Keratinocyte (primary cell): Measurements from ENCODE around the gene PRKCA. TPM values are rescaled to one million over a fixed set of nuclear protein-coding genes. Genes with fewer than 3 reads are reported as not detected.

Source experiments
- DNase-seq: peaks from one replicate; pipeline ENCODE4 v3.0.0-alpha.2; 2011; ENCODE audit warnings: low read depth, missing footprints, low spot score
- FAIRE-seq: peaks from 2 replicates; lab custom pipeline; 2011; peaks lifted over from hg19 to GRCh38; lab: Jason Lieb, UNC
- H2AFZ ChIP-seq: 2 replicates; pipeline ENCODE4 v1.6.0; 2012; ENCODE audit warnings: low read length, control low read depth, inconsistent platforms; ENCODE audit not compliant: control insufficient read depth
- H3K27ac ChIP-seq: 2 replicates; pipeline ENCODE4 v1.5.1; 2011; ENCODE audit warnings: low read length; ENCODE audit not compliant: control insufficient read depth, insufficient read depth
- H3K27me3 ChIP-seq: 3 replicates; pipeline ENCODE4 v1.6.0; 2011; ENCODE audit warnings: low read length; ENCODE audit not compliant: control insufficient read depth, insufficient read depth; ENCODE audit errors: extremely low read depth
- H3K36me3 ChIP-seq, 2 experiments: 2 replicates in 1 of 2; 3 replicates in 1 of 2; pipeline ENCODE4 v1.5.1; 2011; ENCODE audit warnings: low read length in 2 of 2, mild to moderate bottlenecking in 1 of 2; ENCODE audit not compliant: control insufficient read depth in 2 of 2, insufficient read depth in 2 of 2; ENCODE audit errors: extremely low read depth in 1 of 2
- H3K4me1 ChIP-seq: 3 replicates; pipeline ENCODE4 v1.5.1; 2011; ENCODE audit warnings: low read length; ENCODE audit not compliant: control insufficient read depth, insufficient read depth; ENCODE audit errors: extremely low read depth
- H3K4me2 ChIP-seq: 3 replicates; pipeline ENCODE4 v1.6.0; 2011; ENCODE audit warnings: low read depth, low read length; ENCODE audit not compliant: control insufficient read depth, insufficient read depth; ENCODE audit errors: extremely low read depth
- H3K4me3 ChIP-seq, 3 experiments: fragments of 200-600 bp in 1 of 3; sonication (generic) in 1 of 3; 2 replicates in 2 of 3; 3 replicates in 1 of 3; pipeline ENCODE4 v1.5.1; 2011 to 2016; ENCODE audit warnings: low read length in 3 of 3, mild to moderate bottlenecking in 3 of 3, control low read depth in 2 of 3, inconsistent platforms in 1 of 3, low read depth in 1 of 3, mixed read lengths in 1 of 3, mixed run types in 1 of 3, moderate library complexity in 1 of 3; ENCODE audit not compliant: control insufficient read depth in 2 of 3, insufficient read depth in 2 of 3; ENCODE audit errors: extremely low read depth in 1 of 3
- H3K79me2 ChIP-seq: 2 replicates; pipeline ENCODE4 v1.6.0; 2012; ENCODE audit warnings: low read length; ENCODE audit not compliant: control insufficient read depth, insufficient read depth
- H3K9ac ChIP-seq: 3 replicates; pipeline ENCODE4 v1.6.0; 2011; ENCODE audit warnings: low read length; ENCODE audit not compliant: control insufficient read depth, insufficient read depth; ENCODE audit errors: extremely low read depth
- H3K9me1 ChIP-seq: 3 replicates; pipeline ENCODE4 v1.6.0; 2011; ENCODE audit warnings: low read length; ENCODE audit not compliant: control insufficient read depth, insufficient read depth; ENCODE audit errors: extremely low read depth
- H3K9me3 ChIP-seq: 2 replicates; pipeline ENCODE4 v1.5.1; 2012; ENCODE audit warnings: low read depth, low read length; ENCODE audit not compliant: control insufficient read depth
- H4K20me1 ChIP-seq: 3 replicates; pipeline ENCODE4 v1.6.0; 2011; ENCODE audit warnings: low read length; ENCODE audit not compliant: control insufficient read depth, insufficient read depth; ENCODE audit errors: extremely low read depth
- EZH2 ChIP-seq: IDR thresholded peaks from one replicate; pipeline ENCODE4 v1.6.1; 2012; ENCODE audit warnings: inconsistent platforms, mild to moderate bottlenecking, low read length, moderate library complexity
- dilution Hi-C: fragments of 300-500 bp; cut with MboI; formaldehyde crosslinking; loops from one replicate; pipeline ENCODE4 v1.7.0; 2020; ENCODE audit warnings: low sequenced_read_pairs; ENCODE audit not compliant: extremely low pct_ligation_motif_present
- polyA plus RNA-seq, 5 experiments: library from polyadenylated mRNA; depleted of rRNA in 3 of 5; stranded (reverse) in 3 of 5; stranded (forward) in 1 of 5; unstranded in 1 of 5; fragments of >200 nt; gene quantifications; 1 replicate in 1 of 5; 2 replicates in 3 of 5; 3 replicates in 1 of 5; pipeline versions ENCODE4 v1.2.1 to v1.2.3, GENCODE V29; 2011 to 2012; ENCODE audit warnings: missing spikeins in 2 of 5, low read depth in 1 of 5, low replicate concordance in 1 of 5
- TF ChIP-seq, protein P1 (sequence below), 3 experiments: IDR thresholded peaks in 1 of 3; conservative IDR thresholded peaks in 1 of 3; optimal IDR thresholded peaks in 1 of 3; 2 replicates in 2 of 3; 3 replicates in 1 of 3; pipeline versions ENCODE3 to v1.5.1; 2011; ENCODE audit warnings: low read length in 3 of 3, mild to moderate bottlenecking in 3 of 3, moderate library complexity in 2 of 3, control low read depth in 1 of 3, inconsistent platforms in 1 of 3; ENCODE audit not compliant: insufficient read depth in 2 of 3; ENCODE audit errors: extremely low read depth in 1 of 3

PRKCA gene
- polyA plus RNA-seq, 1 donor (not counting 4 experiments of a cell fraction or from before 2014, with no cell fraction given) = 3.6 TPM

DNA sequence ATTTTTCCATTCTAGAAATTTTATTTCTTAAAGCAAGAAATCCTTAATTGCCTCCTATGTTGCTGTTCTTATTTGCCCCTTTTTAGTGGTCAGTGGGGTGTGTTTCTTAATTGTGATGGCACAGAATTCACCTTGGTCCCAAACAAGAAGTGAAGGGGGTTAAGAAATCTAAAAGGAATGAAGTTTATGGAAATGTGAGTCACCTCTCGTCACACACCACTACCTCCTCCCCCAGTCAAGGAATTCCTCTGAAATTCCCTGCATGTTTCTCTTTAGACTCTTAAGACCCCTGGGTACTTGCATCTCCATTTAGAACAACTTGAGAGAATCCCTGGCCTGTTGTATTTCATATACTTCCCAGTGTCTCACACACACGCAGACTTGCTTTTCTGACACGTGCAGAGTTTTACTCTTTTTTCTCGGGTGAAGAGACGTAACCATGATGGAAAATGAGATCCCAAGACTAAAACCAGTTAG is 247.4 kb downstream of the PRKCA start:
- no peak overlapping the region for H3K9ac ChIP-seq
- FAIRE-seq = no peak
- H3K27me3 ChIP-seq = no peaks in the 10 kb centered on the region
- TF ChIP-seq, protein P1, sequence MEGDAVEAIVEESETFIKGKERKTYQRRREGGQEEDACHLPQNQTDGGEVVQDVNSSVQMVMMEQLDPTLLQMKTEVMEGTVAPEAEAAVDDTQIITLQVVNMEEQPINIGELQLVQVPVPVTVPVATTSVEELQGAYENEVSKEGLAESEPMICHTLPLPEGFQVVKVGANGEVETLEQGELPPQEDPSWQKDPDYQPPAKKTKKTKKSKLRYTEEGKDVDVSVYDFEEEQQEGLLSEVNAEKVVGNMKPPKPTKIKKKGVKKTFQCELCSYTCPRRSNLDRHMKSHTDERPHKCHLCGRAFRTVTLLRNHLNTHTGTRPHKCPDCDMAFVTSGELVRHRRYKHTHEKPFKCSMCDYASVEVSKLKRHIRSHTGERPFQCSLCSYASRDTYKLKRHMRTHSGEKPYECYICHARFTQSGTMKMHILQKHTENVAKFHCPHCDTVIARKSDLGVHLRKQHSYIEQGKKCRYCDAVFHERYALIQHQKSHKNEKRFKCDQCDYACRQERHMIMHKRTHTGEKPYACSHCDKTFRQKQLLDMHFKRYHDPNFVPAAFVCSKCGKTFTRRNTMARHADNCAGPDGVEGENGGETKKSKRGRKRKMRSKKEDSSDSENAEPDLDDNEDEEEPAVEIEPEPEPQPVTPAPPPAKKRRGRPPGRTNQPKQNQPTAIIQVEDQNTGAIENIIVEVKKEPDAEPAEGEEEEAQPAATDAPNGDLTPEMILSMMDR (optimal IDR thresholded peaks at IDR 0.05 in 1 of 3, IDR thresholded peaks at IDR 0.05 in 1 of 3, conservative IDR thresholded peaks at IDR 0.05 in 1 of 3; ENCODE audit: extremely low read depth in 1 of 3, insufficient read depth in 2 of 3, low read length in 3 of 3) = no peak
- TF ChIP-seq EZH2 = no peak
- H3K79me2 ChIP-seq = no peaks in the 10 kb centered on the region
- no peaks in the 10 kb centered on the region for H4K20me1 ChIP-seq
- H2AFZ ChIP-seq = no peak overlapping the region
- no peaks in the 10 kb centered on the region for H3K36me3 ChIP-seq
- H3K27ac ChIP-seq = no peak overlapping the region
- no peak for DNase-seq
- H3K9me3 ChIP-seq = no peaks in the 10 kb centered on the region
- H3K9me1 ChIP-seq = no peaks in the 10 kb centered on the region
- peaks cover 21% of the 10 kb centered on the region for H3K4me1 ChIP-seq
- H3K4me3 ChIP-seq = no peak overlapping the region
- dilution Hi-C loops = no loop called here
- no peak overlapping the region for H3K4me2 ChIP-seq

DNA sequence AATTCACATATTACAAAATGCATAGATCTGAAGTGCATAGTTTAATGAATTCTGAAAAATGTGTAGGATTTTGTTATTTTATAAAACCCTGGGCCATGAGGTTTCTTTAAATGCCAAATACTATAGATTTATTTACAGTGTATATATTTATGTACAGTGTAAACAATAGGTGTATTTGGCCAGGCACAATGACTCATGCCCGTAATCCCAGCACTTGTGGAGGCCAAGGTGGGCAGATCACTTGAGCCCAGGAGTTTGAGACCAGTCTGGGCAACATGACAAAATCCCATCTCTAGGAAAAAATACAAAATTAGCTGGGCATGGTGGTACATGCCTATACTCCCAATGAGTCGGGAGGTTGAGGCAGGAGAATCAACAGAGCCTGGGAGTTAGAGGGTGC is 249.4 kb downstream of the PRKCA start:
- no peak overlapping the region for H3K4me2 ChIP-seq

More for the DNA sequence above, 249.4 kb downstream of the PRKCA start:
- Histone ChIP-seq H3K9me3 (no peaks in the 10 kb centered on the region), H3K27me3 (no peaks in the 10 kb centered on the region), H3K27ac (no peak overlapping the region), H3K36me3 (no peaks in the 10 kb centered on the region), H3K79me2 (no peaks in the 10 kb centered on the region), H4K20me1 (no peaks in the 10 kb centered on the region), H2AFZ (no peak overlapping the region), H3K4me1 (peaks cover 21% of the 10 kb centered on the region), H3K4me3 (no peak overlapping the region), H3K9ac (no peak overlapping the region), H3K9me1 (no peaks in the 10 kb centered on the region)
- DNase-seq = no peak
- dilution Hi-C loops = no loop called here
- TF ChIP-seq, protein P1 (optimal IDR thresholded peaks at IDR 0.05 in 1 of 3, IDR thresholded peaks at IDR 0.05 in 1 of 3, conservative IDR thresholded peaks at IDR 0.05 in 1 of 3; ENCODE audit: extremely low read depth in 1 of 3, insufficient read depth in 2 of 3, low read length in 3 of 3) = no peak
- TF ChIP-seq EZH2 = no peak
- FAIRE-seq = no peak
